ENCODE data around the gene LMF1. TPM values are rescaled to one million over a fixed set of nuclear protein-coding genes. Genes with fewer than 3 reads are reported as not detected.

The LMF1 gene
- total RNA-seq, 1 experiment from 2014 or later, result 12.8 TPM

GRCh38 chr16:930076-930475 lies 40.7 kb downstream of the LMF1 start:
- DNase-seq (ENCODE audit: low read depth, low spot score), result no peak
- ATAC-seq, result no peak
- TF ChIP-seq SRF (IDR thresholded peaks at IDR 0.05; ENCODE audit: low read depth) (no peak), CEBPB (IDR thresholded peaks at IDR 0.05; ENCODE audit: low read depth) (no peak), ZNF274 (IDR thresholded peaks at IDR 0.05; ENCODE audit: low read depth, low read length) (no peak), CBX3 (IDR thresholded peaks at IDR 0.05; ENCODE audit: low read depth) (no peak), EZH2 (IDR thresholded peaks at IDR 0.05) (no peak), POLR2AphosphoS5 (IDR thresholded peaks at IDR 0.05; ENCODE audit: low read depth, low read length) (no peak), FOSL1 (IDR thresholded peaks at IDR 0.05; ENCODE audit: low read depth) (no peak), CTCF (IDR thresholded peaks at IDR 0.05 in 2 of 3, conservative IDR thresholded peaks at IDR 0.05 in 1 of 3; ENCODE audit: borderline replicate concordance in 1 of 3, insufficient read depth in 1 of 3, low read depth in 2 of 3, low read length in 2 of 3) (no peak), POLR2A (IDR thresholded peaks at IDR 0.05; ENCODE audit: borderline replicate concordance, extremely low read depth, insufficient read depth, insufficient read length) (no peak), SIN3A (IDR thresholded peaks at IDR 0.05; ENCODE audit: low read depth) (no peak)
- H3K9me2 ChIP-seq (ENCODE audit: insufficient read depth), result no peaks in the 10 kb centered on the region
- H3K4me2 ChIP-seq (ENCODE audit: low read length), result no peak overlapping the region
- ChIA-PET CTCF (no interaction called here), POLR2A (no interaction called here), RAD21 (ENCODE audit: low non-redundant PET in 1 of 2, low total read pairs in 2 of 2, uncharacterized antibody in 2 of 2, unreplicated experiment in 2 of 2) (no interaction called here)
- H3K4me1 ChIP-seq (ENCODE audit: control insufficient read depth in 1 of 2, insufficient read depth in 2 of 2, low read length in 2 of 2), result no peaks in the 10 kb centered on the region
- H3K36me3 ChIP-seq (ENCODE audit: control insufficient read depth in 1 of 2, insufficient read depth in 2 of 2, low read length in 2 of 2), result no peaks in the 10 kb centered on the region; a peak in 1 of 4 replicates
- peaks cover 0 to 6% of the 10 kb centered on the region in 2 experiments; a peak in 1 of 4 replicates for H3K9me3 ChIP-seq (ENCODE audit: control insufficient read depth in 1 of 2, insufficient read depth in 1 of 2, low read depth in 1 of 2, low read length in 2 of 2)
- H2AFZ ChIP-seq (ENCODE audit: low read depth, low read length, poor library complexity, severe bottlenecking), result no peak overlapping the region
- H3K27me3 ChIP-seq (ENCODE audit: insufficient read depth, low read length), result no peaks in the 10 kb centered on the region
- BruUV-seq (replicated peaks), result no TSS peak
- H3K9ac ChIP-seq (ENCODE audit: low read length), result no peak overlapping the region
- H3K27ac ChIP-seq (ENCODE audit: low read depth, low read length), result no peak overlapping the region
- no peaks in the 10 kb centered on the region for H4K20me1 ChIP-seq (ENCODE audit: insufficient read depth)
- no peaks in the 10 kb centered on the region for H3K79me2 ChIP-seq (ENCODE audit: insufficient read depth, low read length)
- no peak overlapping the region for H3K4me3 ChIP-seq (replicated peaks in 1 of 2; ENCODE audit: low read depth in 1 of 2, low read length in 2 of 2)
- intact Hi-C loops (cut with micrococcal nuclease), result no loop called here

Measured in HCT116 (cell line).